Type B pancreatic cell (in vitro differentiated cells): ENCODE data around the gene TRPV6. TPM values are rescaled to one million over a fixed set of nuclear protein-coding genes. Genes with fewer than 3 reads are reported as not detected.

Source experiments
- DNase-seq: peaks from one replicate; pipeline ENCODE4 v3.0.0; 2021; ENCODE audit warnings: mixed read lengths; ENCODE audit not compliant: unreplicated experiment; ENCODE audit errors: extremely low spot score
- H3K27ac Mint-ChIP-seq: 2 replicates; pipeline ENCODE4 v1.8.0; 2021; ENCODE audit warnings: mild to moderate bottlenecking, mixed read lengths
- H3K27me3 Mint-ChIP-seq: 2 replicates; pipeline ENCODE4 v1.8.0; 2021; ENCODE audit warnings: mixed read lengths
- H3K36me3 Mint-ChIP-seq: 2 replicates; pipeline ENCODE4 v1.8.0; 2021; ENCODE audit warnings: mixed read lengths
- H3K4me1 Mint-ChIP-seq: one replicate; pipeline ENCODE4 v1.8.0; 2021; ENCODE audit warnings: mixed read lengths; ENCODE audit not compliant: unreplicated experiment
- H3K4me3 Mint-ChIP-seq: 2 replicates; pipeline ENCODE4 v1.8.0; 2021; ENCODE audit warnings: mild to moderate bottlenecking, mixed read lengths
- H3K9me3 Mint-ChIP-seq: 2 replicates; pipeline ENCODE4 v1.8.0; 2021; ENCODE audit warnings: mixed read lengths
- total RNA-seq: library from RNA; stranded (reverse); gene quantifications from 2 replicates; pipeline ENCODE4 v1.2.1, GENCODE V29; 2021; ENCODE audit warnings: low replicate concordance
- TF ChIP-seq, protein P1 (sequence below): fragments of 200-600 bp; sonication (generic); conservative IDR thresholded peaks from 2 replicates; pipeline ENCODE4 v1.5.0; 2021; ENCODE audit warnings: antibody characterized with exemption, mild to moderate bottlenecking

Gene TRPV6
- total RNA-seq, 1 donor from 2014 or later = 8.1 TPM

DNA sequence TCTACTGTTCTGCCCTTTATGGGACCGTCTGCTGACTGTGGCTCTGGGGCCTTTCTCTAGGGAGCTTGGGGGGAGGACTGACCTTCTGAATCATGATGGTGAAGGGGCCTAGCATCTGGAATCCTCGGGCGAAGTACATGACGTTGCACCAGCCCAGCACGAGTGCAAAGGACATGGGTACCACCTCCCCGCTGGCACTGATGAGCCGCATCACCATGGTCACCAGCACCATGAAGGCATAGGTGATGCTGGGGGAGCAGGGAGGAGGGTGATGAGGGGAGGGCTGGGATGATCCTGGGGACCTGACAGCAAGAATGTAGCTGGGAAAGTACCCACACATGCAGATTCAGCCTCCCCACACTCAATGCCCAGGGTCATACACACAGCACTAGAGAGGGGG is 11.1 kb downstream of the TRPV6 start:
- TF ChIP-seq, protein P1, sequence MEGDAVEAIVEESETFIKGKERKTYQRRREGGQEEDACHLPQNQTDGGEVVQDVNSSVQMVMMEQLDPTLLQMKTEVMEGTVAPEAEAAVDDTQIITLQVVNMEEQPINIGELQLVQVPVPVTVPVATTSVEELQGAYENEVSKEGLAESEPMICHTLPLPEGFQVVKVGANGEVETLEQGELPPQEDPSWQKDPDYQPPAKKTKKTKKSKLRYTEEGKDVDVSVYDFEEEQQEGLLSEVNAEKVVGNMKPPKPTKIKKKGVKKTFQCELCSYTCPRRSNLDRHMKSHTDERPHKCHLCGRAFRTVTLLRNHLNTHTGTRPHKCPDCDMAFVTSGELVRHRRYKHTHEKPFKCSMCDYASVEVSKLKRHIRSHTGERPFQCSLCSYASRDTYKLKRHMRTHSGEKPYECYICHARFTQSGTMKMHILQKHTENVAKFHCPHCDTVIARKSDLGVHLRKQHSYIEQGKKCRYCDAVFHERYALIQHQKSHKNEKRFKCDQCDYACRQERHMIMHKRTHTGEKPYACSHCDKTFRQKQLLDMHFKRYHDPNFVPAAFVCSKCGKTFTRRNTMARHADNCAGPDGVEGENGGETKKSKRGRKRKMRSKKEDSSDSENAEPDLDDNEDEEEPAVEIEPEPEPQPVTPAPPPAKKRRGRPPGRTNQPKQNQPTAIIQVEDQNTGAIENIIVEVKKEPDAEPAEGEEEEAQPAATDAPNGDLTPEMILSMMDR = no peak
- no peak for DNase-seq
- H3K27ac Mint-ChIP-seq = no peak overlapping the region
- peaks cover 9% of the 10 kb centered on the region for H3K27me3 Mint-ChIP-seq
- H3K9me3 Mint-ChIP-seq = no peaks in the 10 kb centered on the region
- H3K4me3 Mint-ChIP-seq = no peak overlapping the region
- H3K4me1 Mint-ChIP-seq = no peaks in the 10 kb centered on the region
- no peaks in the 10 kb centered on the region for H3K36me3 Mint-ChIP-seq

DNA sequence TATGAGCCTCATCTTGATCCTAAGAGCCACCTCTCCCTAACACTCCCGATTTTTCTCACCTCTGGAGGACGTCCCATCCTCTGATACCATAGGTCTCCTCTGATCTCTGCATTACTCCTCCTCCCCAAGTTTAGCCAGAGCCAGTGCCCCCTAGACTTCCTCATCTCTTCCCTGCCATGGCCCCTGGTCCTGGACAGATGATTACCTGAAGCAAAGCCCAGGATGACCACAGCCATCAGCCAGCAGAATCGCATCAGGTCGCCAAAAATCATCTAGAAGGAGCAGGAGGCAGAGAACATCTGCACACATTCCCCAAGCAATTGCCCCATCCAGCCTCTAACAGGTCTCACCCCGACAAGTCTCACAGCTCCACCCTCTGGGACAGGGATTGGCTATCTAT is 11.7 kb downstream of the TRPV6 start:
- Mint-ChIP-seq H3K4me3 (no peak overlapping the region), H3K36me3 (no peaks in the 10 kb centered on the region), H3K27me3 (peaks cover 4% of the 10 kb centered on the region), H3K4me1 (no peaks in the 10 kb centered on the region), H3K27ac (no peak overlapping the region), H3K9me3 (no peaks in the 10 kb centered on the region)
- DNase-seq = no peak
- TF ChIP-seq, protein P1 = no peak

GRCh38 chr7:142873281-142873784 is 12.2 kb downstream of the TRPV6 start:
- Mint-ChIP-seq H3K4me1 (no peaks in the 10 kb centered on the region), H3K36me3 (no peaks in the 10 kb centered on the region), H3K27me3 (peaks cover 4% of the 10 kb centered on the region), H3K9me3 (no peaks in the 10 kb centered on the region), H3K27ac (no peak overlapping the region), H3K4me3 (no peak overlapping the region)
- no peak for DNase-seq
- TF ChIP-seq, protein P1 = peak; percentile 61

DNA sequence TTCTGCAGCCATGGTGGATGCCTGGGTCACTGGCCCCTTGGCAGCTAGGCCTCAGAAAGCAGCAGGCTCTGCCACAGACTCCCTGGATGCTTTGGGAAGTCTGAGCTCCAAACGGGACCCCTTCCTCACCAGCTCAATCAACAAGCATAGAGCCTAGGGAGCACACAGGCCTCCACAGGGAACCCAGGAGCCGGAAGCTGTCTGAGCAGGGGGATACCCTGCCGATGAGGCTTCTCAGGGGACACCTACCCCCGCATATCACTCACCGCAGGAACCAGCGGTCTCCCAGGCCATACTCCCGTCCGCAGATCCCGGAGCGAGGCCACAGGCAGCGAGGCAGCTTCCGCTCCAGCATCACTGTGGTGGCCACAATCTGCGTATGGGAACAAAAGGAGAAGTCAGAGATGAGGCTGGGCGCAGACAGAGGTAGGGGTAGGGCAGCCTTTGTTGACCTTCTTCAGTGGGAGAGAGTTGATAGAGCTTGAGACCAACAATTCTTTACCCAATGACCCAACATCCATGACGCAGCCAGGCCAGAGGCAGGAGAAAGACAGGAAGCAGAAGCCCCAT is 13.4 kb downstream of the TRPV6 start:
- no peak overlapping the region for H3K4me3 Mint-ChIP-seq
- DNase-seq = no peak
- H3K27ac Mint-ChIP-seq = no peak overlapping the region
- H3K27me3 Mint-ChIP-seq = peaks cover 4% of the 10 kb centered on the region
- no peaks in the 10 kb centered on the region for H3K36me3 Mint-ChIP-seq
- H3K4me1 Mint-ChIP-seq = no peaks in the 10 kb centered on the region
- TF ChIP-seq, protein P1 = no peak
- H3K9me3 Mint-ChIP-seq = no peaks in the 10 kb centered on the region

DNA sequence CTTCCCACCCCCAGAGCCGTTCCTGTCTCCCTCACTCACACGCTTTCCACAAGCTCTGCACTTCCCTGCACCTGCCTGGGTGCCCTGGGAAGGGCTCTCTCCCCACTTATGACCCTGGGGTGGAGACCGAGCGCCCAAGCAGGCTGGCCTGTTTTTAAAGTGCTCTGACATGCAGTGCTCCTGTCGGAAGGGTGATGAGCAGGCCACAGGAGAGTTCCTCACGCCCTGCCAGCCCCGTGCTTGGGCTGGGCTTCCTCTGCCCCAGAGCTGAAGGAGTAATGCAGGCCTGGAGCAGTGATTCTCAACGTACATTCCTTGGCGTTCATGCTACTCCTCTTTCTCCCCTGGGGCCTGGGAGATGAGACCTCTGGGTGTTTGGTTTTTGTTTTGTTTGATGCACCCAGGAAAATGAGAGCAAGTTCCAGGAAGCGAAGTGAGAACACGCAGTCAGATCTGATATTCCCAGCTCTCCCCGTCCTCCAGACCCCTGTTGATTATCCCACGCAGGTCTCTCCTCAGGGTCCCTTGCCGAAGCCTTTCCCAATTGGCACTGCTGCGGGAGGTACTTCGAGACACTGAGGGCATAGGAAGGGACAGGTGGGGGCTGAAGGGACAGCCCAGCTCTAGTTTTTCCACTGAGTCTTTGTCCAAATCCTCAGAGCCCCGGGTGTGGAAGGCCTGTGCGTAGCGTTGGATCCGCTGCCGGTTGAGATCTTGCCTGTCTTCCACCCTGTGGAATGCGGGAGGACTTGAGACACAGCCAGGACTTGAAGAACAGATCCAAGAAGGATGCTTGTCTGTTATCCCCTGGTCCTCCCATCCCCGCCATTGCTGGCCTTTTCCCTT is 14.1 kb downstream of the TRPV6 start:
- no peak overlapping the region for H3K4me3 Mint-ChIP-seq
- peaks cover 4% of the 10 kb centered on the region for H3K27me3 Mint-ChIP-seq
- no peaks in the 10 kb centered on the region for H3K4me1 Mint-ChIP-seq
- TF ChIP-seq, protein P1 = no peak
- H3K36me3 Mint-ChIP-seq = no peaks in the 10 kb centered on the region
- no peak overlapping the region for H3K27ac Mint-ChIP-seq
- H3K9me3 Mint-ChIP-seq = no peaks in the 10 kb centered on the region
- peak; percentile 37 for DNase-seq
